Immature natural killer cell (primary cell): ENCODE results near the gene NHS. TPM values are rescaled to one million over a fixed set of nuclear protein-coding genes. Genes with fewer than 3 reads are reported as not detected.

Experiments
- DNase-seq, 3 donors: peaks; one replicate each; pipeline ENCODE4 v3.0.0; 2022; ENCODE audit warnings: mixed read lengths in 1 of 3
- H3K27ac Mint-ChIP-seq, 6 donors: one replicate each; pipeline ENCODE4 v1.8.0; 2020; ENCODE audit warnings: mixed read lengths in 6 of 6, mild to moderate bottlenecking in 5 of 6, inconsistent platforms in 4 of 6, moderate library complexity in 3 of 6
- H3K27me3 Mint-ChIP-seq, 3 donors: one replicate each; pipeline ENCODE4 v1.8.0; 2020 to 2021; ENCODE audit warnings: low read depth in 3 of 3, mild to moderate bottlenecking in 3 of 3, mixed read lengths in 3 of 3, moderate library complexity in 3 of 3, inconsistent platforms in 1 of 3
- H3K36me3 Mint-ChIP-seq, 3 donors: one replicate each; pipeline ENCODE4 v1.8.0; 2020; ENCODE audit warnings: mixed read lengths in 3 of 3, inconsistent platforms in 2 of 3, mild to moderate bottlenecking in 2 of 3
- H3K4me1 Mint-ChIP-seq, 2 donors: one replicate each; pipeline ENCODE4 v1.8.0; 2020; ENCODE audit warnings: inconsistent platforms in 2 of 2, mild to moderate bottlenecking in 2 of 2, mixed read lengths in 2 of 2, moderate library complexity in 1 of 2
- H3K4me3 Mint-ChIP-seq, 5 donors: one replicate each; pipeline ENCODE4 v1.8.0; 2020; ENCODE audit warnings: mild to moderate bottlenecking in 5 of 5, mixed read lengths in 5 of 5, inconsistent platforms in 3 of 5, moderate library complexity in 3 of 5
- H3K9me3 Mint-ChIP-seq, 6 donors: one replicate each; pipeline ENCODE4 v1.8.0; 2020; ENCODE audit warnings: mild to moderate bottlenecking in 6 of 6, mixed read lengths in 6 of 6, inconsistent platforms in 4 of 6, moderate library complexity in 3 of 6
- polyA plus RNA-seq, 3 donors: library from polyadenylated mRNA; unstranded; fragments of 300-500 nt; fragmentation: Illumina TruSeq; gene quantifications; one replicate each; pipeline ENCODE4 v1.2.3, GENCODE V29; 2021

NHS gene
- polyA plus RNA-seq, 3 donors from 2014 or later: 0.87 TPM; not detected in 2

- Mint-ChIP-seq H3K4me1 (no peaks in the 10 kb centered on the region), H3K27ac (no peak overlapping the region), H3K9me3 (peaks cover 0 to 2% (median 0%) of the 10 kb centered on the region in 6 donors), H3K27me3 (peaks cover 2 to 6% (median 2%) of the 10 kb centered on the region in 3 donors), H3K36me3 (no peaks in the 10 kb centered on the region), H3K4me3 (no peak overlapping the region)
- DNase-seq: no peak
Observed at GRCh38 chrX:17631647-17632046, 256.6 kb downstream of the NHS start.

- peak overlapping the region in 2 of 6 donors; percentile 29 to 68 for H3K27ac Mint-ChIP-seq
- no peak for DNase-seq
- peak overlapping the region in 1 of 5 donors; percentile 64 for H3K4me3 Mint-ChIP-seq
- peaks cover 2% of the 10 kb centered on the region in 3 donors for H3K27me3 Mint-ChIP-seq
- H3K9me3 Mint-ChIP-seq: peaks cover 0 to 2% (median 0%) of the 10 kb centered on the region in 6 donors
- no peaks in the 10 kb centered on the region for H3K36me3 Mint-ChIP-seq
- no peaks in the 10 kb centered on the region for H3K4me1 Mint-ChIP-seq
Observed at GRCh38 chrX:17632942-17633341, 257.9 kb downstream of the NHS start.

GRCh38 chrX:17633546-17633945 is 258.5 kb downstream of the NHS start:
- H3K4me1 Mint-ChIP-seq: no peaks in the 10 kb centered on the region
- no peak overlapping the region for H3K27ac Mint-ChIP-seq
- peaks cover 2% of the 10 kb centered on the region in 3 donors for H3K27me3 Mint-ChIP-seq
- peaks cover 0 to 2% (median 0%) of the 10 kb centered on the region in 6 donors for H3K9me3 Mint-ChIP-seq
- no peak for DNase-seq
- H3K36me3 Mint-ChIP-seq: no peaks in the 10 kb centered on the region
- H3K4me3 Mint-ChIP-seq: no peak overlapping the region

GRCh38 chrX:17634542-17635207 is 259.7 kb downstream of the NHS start:
- H3K4me3 Mint-ChIP-seq: no peak overlapping the region
- H3K36me3 Mint-ChIP-seq: no peaks in the 10 kb centered on the region
- H3K9me3 Mint-ChIP-seq: peaks cover 0 to 2% (median 0%) of the 10 kb centered on the region in 6 donors
- DNase-seq: no peak
- H3K27ac Mint-ChIP-seq: no peak overlapping the region
- H3K27me3 Mint-ChIP-seq: peaks cover 0 to 2% (median 2%) of the 10 kb centered on the region in 3 donors
- no peaks in the 10 kb centered on the region for H3K4me1 Mint-ChIP-seq

GRCh38 chrX:17635231-17635630 is 260.2 kb downstream of the NHS start:
- peaks cover 0 to 3% (median 2%) of the 10 kb centered on the region in 3 donors for H3K27me3 Mint-ChIP-seq
- DNase-seq: no peak
- no peak overlapping the region for H3K4me3 Mint-ChIP-seq
- H3K9me3 Mint-ChIP-seq: peaks cover 0 to 2% (median 0%) of the 10 kb centered on the region in 6 donors
- H3K27ac Mint-ChIP-seq: no peak overlapping the region
- H3K36me3 Mint-ChIP-seq: no peaks in the 10 kb centered on the region
- H3K4me1 Mint-ChIP-seq: no peaks in the 10 kb centered on the region

GRCh38 chrX:17637235-17637634 is 262.2 kb downstream of the NHS start:
- Mint-ChIP-seq H3K36me3 (no peaks in the 10 kb centered on the region), H3K9me3 (peaks cover 0 to 2% (median 0%) of the 10 kb centered on the region in 6 donors), H3K27ac (no peak overlapping the region), H3K4me3 (no peak overlapping the region), H3K27me3 (peaks cover 0 to 6% (median 3%) of the 10 kb centered on the region in 3 donors), H3K4me1 (no peaks in the 10 kb centered on the region)
- DNase-seq: no peak

- no peak overlapping the region for H3K27ac Mint-ChIP-seq
- no peak overlapping the region for H3K4me3 Mint-ChIP-seq
- DNase-seq: no peak
- no peaks in the 10 kb centered on the region for H3K36me3 Mint-ChIP-seq
- peaks cover 0 to 2% (median 0%) of the 10 kb centered on the region in 6 donors for H3K9me3 Mint-ChIP-seq
- H3K4me1 Mint-ChIP-seq: no peaks in the 10 kb centered on the region
- peaks cover 0 to 6% (median 3%) of the 10 kb centered on the region in 3 donors for H3K27me3 Mint-ChIP-seq
Observed at GRCh38 chrX:17638731-17639130, 263.7 kb downstream of the NHS start.

GRCh38 chrX:17642891-17643290 is 267.9 kb downstream of the NHS start:
- no peaks in the 10 kb centered on the region for H3K36me3 Mint-ChIP-seq
- no peak overlapping the region for H3K27ac Mint-ChIP-seq
- no peak overlapping the region for H3K4me3 Mint-ChIP-seq
- peaks cover 0 to 4% (median 0%) of the 10 kb centered on the region in 6 donors for H3K9me3 Mint-ChIP-seq
- peaks cover 0 to 5% (median 4%) of the 10 kb centered on the region in 3 donors for H3K27me3 Mint-ChIP-seq
- no peak for DNase-seq
- H3K4me1 Mint-ChIP-seq: no peaks in the 10 kb centered on the region

GRCh38 chrX:17643528-17643927 is 268.5 kb downstream of the NHS start:
- Mint-ChIP-seq H3K36me3 (no peaks in the 10 kb centered on the region), H3K9me3 (peaks cover 0 to 4% (median 0%) of the 10 kb centered on the region in 6 donors), H3K27ac (no peak overlapping the region), H3K27me3 (peaks cover 0 to 5% (median 4%) of the 10 kb centered on the region in 3 donors), H3K4me3 (no peak overlapping the region), H3K4me1 (no peaks in the 10 kb centered on the region)
- no peak for DNase-seq

GRCh38 chrX:17644001-17644400 is 269.0 kb downstream of the NHS start:
- Mint-ChIP-seq H3K27me3 (peaks cover 0 to 5% (median 4%) of the 10 kb centered on the region in 3 donors), H3K36me3 (no peaks in the 10 kb centered on the region), H3K4me3 (no peak overlapping the region), H3K4me1 (no peaks in the 10 kb centered on the region), H3K9me3 (peaks cover 0 to 4% (median 0%) of the 10 kb centered on the region in 6 donors), H3K27ac (no peak overlapping the region)
- no peak for DNase-seq

GRCh38 chrX:17654116-17654515 is 279.1 kb downstream of the NHS start:
- Mint-ChIP-seq H3K4me1 (peaks cover 4 to 14% of the 10 kb centered on the region in 2 donors), H3K27me3 (peaks cover 5 to 11% (median 6%) of the 10 kb centered on the region in 3 donors), H3K9me3 (peaks cover 0 to 5% (median 0%) of the 10 kb centered on the region in 6 donors), H3K4me3 (peak overlapping the region in 2 of 5 donors; percentile 57 to 66), H3K36me3 (peaks cover 0 to 3% (median 0%) of the 10 kb centered on the region in 3 donors), H3K27ac (peak overlapping the region in 2 of 6 donors; percentile 42)
- DNase-seq: peak in 2 of 3 donors; percentile 6 to 12

- Mint-ChIP-seq H3K4me1 (peaks cover 4 to 14% of the 10 kb centered on the region in 2 donors), H3K27me3 (peaks cover 5 to 14% (median 6%) of the 10 kb centered on the region in 3 donors), H3K36me3 (peaks cover 0 to 3% (median 0%) of the 10 kb centered on the region in 3 donors), H3K27ac (no peak overlapping the region), H3K4me3 (peak overlapping the region; percentile 33 to 77 (median 63)), H3K9me3 (peaks cover 0 to 5% (median 0%) of the 10 kb centered on the region in 6 donors)
- DNase-seq: no peak
Observed at GRCh38 chrX:17655211-17656034, 280.4 kb downstream of the NHS start.

- peaks cover 4 to 14% of the 10 kb centered on the region in 2 donors for H3K4me1 Mint-ChIP-seq
- peaks cover 0 to 3% (median 0%) of the 10 kb centered on the region in 6 donors for H3K9me3 Mint-ChIP-seq
- H3K27me3 Mint-ChIP-seq: peaks cover 5 to 14% (median 5%) of the 10 kb centered on the region in 3 donors
- no peak overlapping the region for H3K27ac Mint-ChIP-seq
- peak overlapping the region in 3 of 5 donors; percentile 40 to 77 (median 77) for H3K4me3 Mint-ChIP-seq
- DNase-seq: no peak
- peaks cover 0 to 3% (median 0%) of the 10 kb centered on the region in 3 donors for H3K36me3 Mint-ChIP-seq
Observed at GRCh38 chrX:17656035-17656418, 281.0 kb downstream of the NHS start.

- no peak overlapping the region for H3K27ac Mint-ChIP-seq
- peak overlapping the region in 1 of 5 donors; percentile 35 for H3K4me3 Mint-ChIP-seq
Observed at GRCh38 chrX:17656556-17656955, 281.6 kb downstream of the NHS start.

More at GRCh38 chrX:17656556-17656955, 281.6 kb downstream of the NHS start:
- peaks cover 0 to 3% (median 0%) of the 10 kb centered on the region in 3 donors for H3K36me3 Mint-ChIP-seq
- peaks cover 4 to 14% of the 10 kb centered on the region in 2 donors for H3K4me1 Mint-ChIP-seq
- peaks cover 4 to 14% (median 5%) of the 10 kb centered on the region in 3 donors for H3K27me3 Mint-ChIP-seq
- H3K9me3 Mint-ChIP-seq: no peaks in the 10 kb centered on the region
- DNase-seq: no peak
